ENCODE data around the gene ATG9B. TPM values are rescaled to one million over a fixed set of nuclear protein-coding genes. Genes with fewer than 3 reads are reported as not detected.

ATG9B gene
- total and polyA plus RNA-seq, 9 of the 15 experiments (the other 6 are each of a cell fraction or from before 2014, with no cell fraction given), result 0.29 to 8.0 (median 2.1) TPM

DNA sequence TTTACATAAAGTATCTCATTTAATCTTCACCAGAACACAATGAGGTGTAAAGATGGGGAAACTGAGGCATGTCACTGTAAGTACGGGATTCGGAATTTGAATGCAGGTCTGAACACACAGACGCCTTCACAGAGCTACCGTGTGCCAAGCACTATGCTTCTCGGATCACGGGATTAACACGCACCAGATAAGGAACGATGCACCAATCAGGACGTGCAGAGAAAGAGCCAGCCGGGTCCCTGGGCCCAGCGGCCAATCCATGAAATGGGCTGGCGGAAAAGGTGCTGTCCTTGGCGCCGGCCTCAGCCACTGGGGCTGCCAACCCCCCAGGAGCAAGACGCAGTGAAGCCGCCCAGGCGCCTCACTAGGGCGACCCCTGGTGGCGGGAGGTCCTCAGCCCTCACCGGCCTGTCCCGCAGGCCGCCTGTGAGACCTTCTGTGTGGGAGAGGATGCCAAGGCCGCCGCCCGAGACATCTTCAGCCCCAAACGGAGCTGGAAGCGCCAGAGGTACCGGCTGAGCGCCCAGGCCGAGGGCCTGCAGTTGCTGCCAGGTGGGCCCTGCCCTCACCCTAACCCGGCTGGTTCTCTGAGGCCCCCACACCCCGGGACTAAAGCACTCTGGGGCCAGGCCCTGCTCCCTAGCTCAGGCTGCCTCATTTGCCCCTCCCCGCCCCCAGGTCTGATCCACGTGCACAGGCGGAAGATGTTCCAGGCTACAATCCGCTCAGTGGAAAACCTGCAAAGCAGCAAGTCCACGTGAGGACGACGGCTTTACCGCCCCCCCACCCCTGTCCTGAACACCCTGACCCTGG lies 15.6 kb downstream of the ATG9B start (continued):
- peak; percentile 71 for TF ChIP-seq ZNF239 (CRISPR knock-in tag; IDR thresholded peaks at IDR 0.05)
- TF ChIP-seq HDAC2 (IDR thresholded peaks at IDR 0.05), result peak; percentile 99
- TF ChIP-seq ZNF407 (IDR thresholded peaks at IDR 0.05; ENCODE audit: low read depth), result no peak
- TF ChIP-seq ASH1L (IDR thresholded peaks at IDR 0.05; ENCODE audit: borderline replicate concordance, low read depth, partially characterized antibody), result peak; percentile 60
- no peak for TF ChIP-seq HDGF (IDR thresholded peaks at IDR 0.05)
- peak; percentile 27; the same call in 1 of the 2 replicates for TF ChIP-seq HEY1 (CRISPR knock-in tag; IDR thresholded peaks at IDR 0.05; ENCODE audit: borderline replicate concordance)
- no peak for TF ChIP-seq TAF15 (IDR thresholded peaks at IDR 0.05; ENCODE audit: low read depth, low read length)
- peak; percentile 98 for TF ChIP-seq CBX1 (IDR thresholded peaks at IDR 0.05; ENCODE audit: low read depth)
- TF ChIP-seq, protein P1, sequence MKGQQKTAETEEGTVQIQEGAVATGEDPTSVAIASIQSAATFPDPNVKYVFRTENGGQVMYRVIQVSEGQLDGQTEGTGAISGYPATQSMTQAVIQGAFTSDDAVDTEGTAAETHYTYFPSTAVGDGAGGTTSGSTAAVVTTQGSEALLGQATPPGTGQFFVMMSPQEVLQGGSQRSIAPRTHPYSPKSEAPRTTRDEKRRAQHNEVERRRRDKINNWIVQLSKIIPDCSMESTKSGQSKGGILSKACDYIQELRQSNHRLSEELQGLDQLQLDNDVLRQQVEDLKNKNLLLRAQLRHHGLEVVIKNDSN (CRISPR knock-in tag; IDR thresholded peaks at IDR 0.05), result peak; percentile 71
- TF ChIP-seq MTA2 (IDR thresholded peaks at IDR 0.05; ENCODE audit: low read depth), result peak; percentile 65; the same call in 1 of the 2 replicates
- TF ChIP-seq ETV6 (IDR thresholded peaks at IDR 0.05; ENCODE audit: borderline replicate concordance in 1 of 2, low read depth in 2 of 2, low read length in 1 of 2), result peak; percentile 15 to 78; a peak in 3 of 4 replicates
- TF ChIP-seq ETV6 (CRISPR knock-in tag; IDR thresholded peaks at IDR 0.05; ENCODE audit: borderline replicate concordance), result peak; percentile 14; the same call in 1 of the 2 replicates
- no peak for TF ChIP-seq ZNF217 (CRISPR knock-in tag; IDR thresholded peaks at IDR 0.05)
- no peak for TF ChIP-seq HMG20A (CRISPR knock-in tag; conservative IDR thresholded peaks at IDR 0.05)
- no peak for TF ChIP-seq HNRNPK (IDR thresholded peaks at IDR 0.05; ENCODE audit: low read depth, low read length, poor library complexity, severe bottlenecking)
- peak; percentile 76 for TF ChIP-seq MEF2D (tag; conservative IDR thresholded peaks at IDR 0.05; ENCODE audit: low read depth)
- TF ChIP-seq FOS (IDR thresholded peaks at IDR 0.05; ENCODE audit: extremely low read depth, insufficient read length), result peak; percentile 53
- TF ChIP-seq ZNF696 (CRISPR knock-in tag; conservative IDR thresholded peaks at IDR 0.05), result no peak
